Endothelial cell of umbilical vein (primary cell): Measurements from ENCODE around the gene CHI3L1. TPM values are rescaled to one million over a fixed set of nuclear protein-coding genes. Genes with fewer than 3 reads are reported as not detected.
A peak's percentile ranks its signal among the peaks of the same experiment; 100 is the strongest.

Source experiments
- BruUV-seq: library from RNA; stranded (reverse); fragments of 400-500 nt; replicated peaks from 2 replicates; lab custom pipeline; 2021; lab: Mats Ljungman, UMichigan
- CTCF ChIA-PET: fragments of 300-600, 350-600 bp; sonication (Branson Sonifier 250); formaldehyde crosslinking; loops from one replicate; lab custom pipeline; 2021; ENCODE audit warnings: antibody characterized with exemption, inconsistent platforms; lab: Charles Lee
- POLR2A ChIA-PET: fragments of 300-600, 350-600 bp; sonication (Branson Sonifier 250); formaldehyde crosslinking; loops from one replicate; lab custom pipeline; 2021; ENCODE audit warnings: antibody characterized with exemption, inconsistent platforms; lab: Charles Lee
- DNase-seq: peaks from one replicate; pipeline ENCODE4 v3.0.0-alpha.2; 2011; ENCODE audit warnings: low read depth, low spot score
- FAIRE-seq: peaks from 2 replicates; lab custom pipeline; 2011; peaks lifted over from hg19 to GRCh38; lab: Jason Lieb, UNC
- H2AFZ ChIP-seq: 2 replicates; pipeline ENCODE4 v1.6.0; 2012; ENCODE audit warnings: low read depth, low read length, control low read depth, inconsistent platforms
- H3K27ac ChIP-seq: 2 replicates; pipeline ENCODE4 v1.5.1; 2011; ENCODE audit warnings: low read depth, mild to moderate bottlenecking, control low read depth, low read length, moderate library complexity; ENCODE audit not compliant: insufficient read depth
- H3K27me3 ChIP-seq, 2 experiments: 2 replicates each; pipeline versions ENCODE4 v1.6.0 to v1.6.1; 2011; ENCODE audit warnings: low read length in 2 of 2, mixed read lengths in 1 of 2; ENCODE audit not compliant: control insufficient read depth in 2 of 2, insufficient read depth in 2 of 2
- H3K36me3 ChIP-seq, 2 experiments: 2 replicates in 1 of 2; 3 replicates in 1 of 2; pipeline ENCODE4 v1.5.1; 2011; ENCODE audit warnings: low read length in 2 of 2, mild to moderate bottlenecking in 1 of 2, moderate library complexity in 1 of 2; ENCODE audit not compliant: control insufficient read depth in 2 of 2, insufficient read depth in 2 of 2; ENCODE audit errors: extremely low read depth in 1 of 2
- H3K4me1 ChIP-seq: 3 replicates; pipeline ENCODE4 v1.5.1; 2011; ENCODE audit warnings: mild to moderate bottlenecking, low read length; ENCODE audit not compliant: control insufficient read depth, insufficient read depth; ENCODE audit errors: extremely low read depth
- H3K4me2 ChIP-seq: 2 replicates; pipeline ENCODE4 v1.6.1; 2011; ENCODE audit warnings: low read length, control low read depth, mixed read lengths; ENCODE audit not compliant: insufficient read depth
- H3K4me3 ChIP-seq, 3 experiments: fragments of 200-600 bp in 1 of 3; sonication (generic), shearing (Covaris generic) in 1 of 3; replicated peaks in 1 of 3; 2 replicates each; pipeline ENCODE4 v1.5.1; 2011 to 2016; ENCODE audit warnings: control low read depth in 3 of 3, low read length in 3 of 3, mild to moderate bottlenecking in 2 of 3, inconsistent platforms in 1 of 3, low read depth in 1 of 3, moderate library complexity in 1 of 3; ENCODE audit not compliant: insufficient read depth in 1 of 3
- H3K79me2 ChIP-seq: 2 replicates; pipeline ENCODE4 v1.6.0; 2012; ENCODE audit warnings: low read length, inconsistent platforms; ENCODE audit not compliant: control insufficient read depth, insufficient read depth
- H3K9ac ChIP-seq: replicated peaks from 2 replicates; pipeline ENCODE3; 2011; ENCODE audit warnings: low read length, control low read depth; ENCODE audit not compliant: insufficient read depth; ENCODE audit errors: extremely low read depth
- H3K9me1 ChIP-seq: replicated peaks from 3 replicates; pipeline ENCODE4 v1.6.0; 2011; ENCODE audit warnings: mild to moderate bottlenecking, low read length; ENCODE audit not compliant: control insufficient read depth, insufficient read depth; ENCODE audit errors: extremely low read depth
- H3K9me3 ChIP-seq: replicated peaks from 2 replicates; pipeline ENCODE4 v1.5.1; 2012; ENCODE audit warnings: low read length, inconsistent platforms; ENCODE audit not compliant: control insufficient read depth, insufficient read depth
- H4K20me1 ChIP-seq: replicated peaks from 2 replicates; pipeline ENCODE3; 2011; ENCODE audit warnings: mild to moderate bottlenecking, low read length; ENCODE audit not compliant: control insufficient read depth, insufficient read depth; ENCODE audit errors: extremely low read depth
- CTCF ChIP-seq, 2 donors: IDR thresholded peaks; 1 replicate in 1 of 2; 2 replicates in 1 of 2; pipeline ENCODE4 v1.5.1; 2011; ENCODE audit warnings: low read length in 2 of 2, mild to moderate bottlenecking in 2 of 2, moderate library complexity in 2 of 2, control low read depth in 1 of 2, inconsistent platforms in 1 of 2, low read depth in 1 of 2; ENCODE audit not compliant: insufficient read depth in 1 of 2; ENCODE audit errors: extremely low read depth in 1 of 2
- EZH2 ChIP-seq: IDR thresholded peaks from 2 replicates; pipeline ENCODE4 v1.6.1; 2012; ENCODE audit warnings: borderline replicate concordance, low read depth, mild to moderate bottlenecking, moderate library complexity, low read length, inconsistent platforms; ENCODE audit not compliant: severe bottlenecking
- FOS ChIP-seq: IDR thresholded peaks from 2 replicates; pipeline ENCODE4 v1.6.1; 2011; ENCODE audit warnings: mild to moderate bottlenecking, low read length, moderate library complexity, borderline replicate concordance; ENCODE audit not compliant: insufficient read depth
- GATA2 ChIP-seq: IDR thresholded peaks from 2 replicates; pipeline ENCODE4 v1.7.0; 2011; ENCODE audit warnings: low read depth, mild to moderate bottlenecking, moderate library complexity, mixed read lengths, low read length; ENCODE audit not compliant: insufficient read length, insufficient read depth
- POLR2A ChIP-seq: IDR thresholded peaks from 2 replicates; pipeline ENCODE4 v1.6.1; 2012; ENCODE audit warnings: low read depth, mild to moderate bottlenecking, control low read depth, low read length
- POLR2AphosphoS5 ChIP-seq: IDR thresholded peaks from 2 replicates; pipeline ENCODE4 v1.6.1; 2012; ENCODE audit warnings: low read depth, mild to moderate bottlenecking, control low read depth, low read length, moderate library complexity; ENCODE audit not compliant: insufficient read depth
- dilution Hi-C: fragments of 300-500 bp; cut with MboI; formaldehyde crosslinking; loops from one replicate; pipeline ENCODE4 v1.15.0; 2019; ENCODE audit warnings: low sequenced_read_pairs; ENCODE audit not compliant: extremely low pct_ligation_motif_present
- intact Hi-C: fragments of 100-400 bp; cut with micrococcal nuclease; formaldehyde crosslinking; loops from one replicate; pipeline ENCODE4 v1.10.0; 2022
- polyA plus RNA-seq, 4 experiments: library from polyadenylated mRNA; depleted of rRNA in 3 of 4; stranded (reverse) in 3 of 4; unstranded in 1 of 4; fragments of >200 nt; gene quantifications; 2 replicates each; pipeline versions ENCODE4 v1.2.1 to v1.2.3, GENCODE V29; 2011 to 2012; ENCODE audit warnings: missing spikeins in 1 of 4
- total RNA-seq: library from RNA; stranded (reverse); gene quantifications from 2 replicates; pipeline ENCODE4 v1.2.3, GENCODE V29; 2021

The CHI3L1 gene
- total and polyA plus RNA-seq, 2 donors (not counting 3 experiments of a cell fraction or from before 2014, with no cell fraction given), result not detected

GRCh38 chr1:203177470-203178039, 8.9 kb downstream of the CHI3L1 start:
- Histone ChIP-seq H3K9ac (no peak overlapping the region), H2AFZ (no peak overlapping the region), H3K27me3 (no peaks in the 10 kb centered on the region), H3K9me3 (no peaks in the 10 kb centered on the region), H3K9me1 (no peaks in the 10 kb centered on the region), H3K27ac (no peak overlapping the region), H3K4me2 (no peak overlapping the region), H3K79me2 (no peaks in the 10 kb centered on the region), H4K20me1 (no peaks in the 10 kb centered on the region), H3K36me3 (no peaks in the 10 kb centered on the region), H3K4me1 (peaks cover 6% of the 10 kb centered on the region), H3K4me3 (no peak overlapping the region)
- FAIRE-seq, result no peak
- TF ChIP-seq FOS (peak; percentile 59), CTCF (IDR thresholded peaks at IDR 0.05; ENCODE audit: extremely low read depth in 1 of 2, insufficient read depth in 1 of 2, low read depth in 1 of 2, low read length in 2 of 2) (no peak), POLR2AphosphoS5 (no peak), GATA2 (no peak), EZH2 (no peak), POLR2A (no peak)
- dilution Hi-C loops, result no loop called here
- intact Hi-C loops, result no loop called here
- BruUV-seq, result no TSS peak
- DNase-seq, result no peak
- CTCF ChIA-PET, result interaction anchor here (1.2 to 3.6 kb wide), 2 partner anchors 60 to 138 kb away, joined by 4 to 17 read pairs; no protein-coding TSS in a partner anchor
- POLR2A ChIA-PET, result no interaction called here
